T1000 (cell line): ENCODE data around the gene MGAT5B.
"Not testable (repeated sequence)": the region's sequence is repeated elsewhere in the genome, so short reads cannot be mapped to it uniquely, and the experiment has no call there.

Experiments
- DNase-seq: peaks from one replicate; lab custom pipeline; 2025; ENCODE audit warnings: mixed read lengths; lab: John Stamatoyannopoulos, UW

MGAT5B gene

DNA sequence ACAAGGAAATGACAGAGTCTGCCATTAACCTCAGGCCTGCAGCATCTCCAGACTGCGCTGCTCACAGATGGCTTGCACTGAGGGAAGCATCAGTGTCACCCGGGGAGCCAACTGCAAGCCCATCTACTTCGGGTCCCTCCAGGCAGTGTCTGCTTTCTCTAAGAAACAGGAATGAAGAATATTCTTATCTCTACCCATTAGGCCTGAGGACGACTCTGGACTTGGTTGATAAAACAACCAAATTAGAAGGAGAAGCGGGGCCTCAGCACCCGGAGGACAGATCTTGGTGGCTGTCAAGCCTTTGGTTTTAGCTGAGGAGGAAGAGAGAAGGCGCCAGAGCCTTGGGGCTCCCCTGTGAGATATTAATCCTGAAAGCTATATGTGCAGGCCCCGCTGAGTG, 19.5 kb upstream of the MGAT5B start:
- no peak for DNase-seq

DNA sequence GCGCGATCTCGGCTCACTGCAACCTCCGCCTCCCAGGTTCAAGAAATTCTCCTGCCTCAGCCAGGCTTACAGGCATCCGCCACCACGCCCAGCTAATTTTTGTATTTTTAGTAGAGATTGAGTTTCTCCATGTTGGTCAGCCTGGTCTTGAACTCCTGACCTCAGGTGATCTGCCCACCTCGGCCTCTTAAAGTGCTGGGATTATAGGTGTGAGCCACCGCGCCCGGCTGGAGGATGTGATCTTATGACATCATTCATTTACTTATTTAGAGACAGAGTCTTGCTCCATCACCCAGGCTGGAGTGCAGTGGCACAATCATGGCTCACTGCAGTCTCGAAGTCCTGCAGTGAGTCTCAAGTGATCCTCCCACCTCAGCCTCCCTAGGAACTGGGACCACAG, 19.0 kb upstream of the MGAT5B start:
- not testable (repeated sequence) for DNase-seq

DNA sequence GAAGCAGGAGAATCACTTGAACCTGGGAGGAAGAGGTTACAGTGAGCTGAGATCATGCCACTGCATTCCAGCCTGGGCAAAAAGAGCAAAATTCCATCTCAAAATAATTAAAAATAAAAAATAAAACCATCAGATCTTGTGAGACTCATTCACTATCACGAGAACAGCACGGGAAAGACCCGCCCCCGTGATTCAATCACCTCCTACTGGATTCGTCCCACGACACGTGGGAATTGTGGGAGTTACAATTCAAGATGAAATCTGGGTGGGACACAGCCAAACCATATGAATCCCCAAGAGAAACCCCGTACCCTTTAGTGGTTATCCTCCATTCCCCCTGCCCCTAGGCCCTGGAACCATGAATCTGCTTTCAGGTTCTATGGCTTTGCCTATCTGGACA, 15.4 kb upstream of the MGAT5B start:
- no peak for DNase-seq

DNA sequence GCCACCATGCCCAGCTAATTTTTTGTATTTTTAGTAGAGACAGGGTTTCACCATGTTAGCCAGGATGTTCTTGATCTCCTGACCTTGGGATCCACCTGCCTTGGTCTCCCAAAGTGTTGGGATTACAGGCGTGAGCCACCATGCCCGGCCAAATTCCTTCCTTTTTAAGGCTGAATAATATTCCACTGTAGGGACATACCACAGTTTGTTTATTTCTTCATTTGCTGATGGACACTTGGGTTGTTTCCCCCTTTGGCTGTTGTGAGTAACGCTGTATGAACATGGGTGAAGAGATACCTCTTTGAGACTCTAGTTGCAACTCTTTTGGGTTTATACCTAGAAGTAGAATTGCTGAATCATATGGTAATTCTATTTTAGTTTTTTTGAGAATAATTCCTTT, 13.1 kb upstream of the MGAT5B start:
- no peak for DNase-seq

DNA sequence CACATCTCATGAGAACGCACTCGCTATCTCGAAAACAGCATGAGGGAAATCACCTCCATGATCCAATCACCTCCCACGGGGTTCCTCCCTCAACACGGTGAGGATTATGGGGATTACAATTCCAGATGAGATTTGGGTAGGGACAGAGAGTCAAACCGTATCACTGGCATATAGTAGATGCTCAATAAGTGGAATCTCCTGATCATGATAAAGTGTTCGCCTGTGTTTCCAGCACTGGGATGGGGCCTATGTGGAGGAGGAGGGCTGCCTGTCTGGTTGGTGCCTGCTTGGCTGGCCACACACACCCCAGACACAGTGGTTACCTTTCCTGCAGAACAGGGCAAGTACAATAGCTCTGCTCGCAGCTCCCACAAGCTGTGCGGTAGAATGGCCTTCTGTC, 6.1 kb upstream of the MGAT5B start:
- no peak for DNase-seq

DNA sequence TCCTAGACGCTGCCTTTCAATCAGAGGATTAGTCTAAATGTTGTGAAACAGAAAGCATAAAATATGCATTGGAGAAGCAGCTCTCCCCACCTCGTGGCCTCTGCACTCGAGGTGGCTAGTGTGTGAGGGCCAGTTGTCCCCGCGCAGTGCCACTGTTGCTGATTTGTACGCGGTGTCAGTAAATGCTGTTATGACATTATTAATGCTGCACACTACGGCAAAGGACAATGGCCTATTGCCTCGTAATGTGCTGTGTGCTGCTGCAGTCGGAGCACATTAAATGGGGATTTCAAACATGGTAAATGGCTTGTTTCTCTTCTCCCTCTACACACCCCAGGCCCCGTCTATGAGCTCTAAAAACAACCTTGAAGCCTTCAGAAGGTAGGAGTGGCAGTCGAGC, 5.7 kb upstream of the MGAT5B start:
- DNase-seq, result no peak

DNA sequence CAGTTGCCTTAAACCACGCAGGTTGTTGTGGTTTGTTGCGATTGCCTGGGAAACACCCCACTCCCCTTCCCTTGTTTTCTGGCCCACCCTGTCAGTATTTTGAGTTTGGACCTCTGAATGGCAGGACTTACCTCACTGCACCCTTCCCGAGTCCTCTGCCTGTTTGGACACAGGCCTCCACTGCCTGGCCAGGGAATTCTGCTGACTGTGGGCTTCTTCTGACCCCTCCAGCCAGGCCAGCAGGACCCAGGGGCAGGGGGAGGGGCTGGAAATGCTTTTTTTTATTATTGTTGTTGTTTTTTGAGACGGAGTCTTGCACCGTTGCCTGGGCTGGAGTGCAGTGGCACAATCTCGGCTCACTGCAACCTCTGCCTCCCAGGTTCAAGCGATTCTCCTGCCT, 4.2 kb upstream of the MGAT5B start:
- no peak for DNase-seq

DNA sequence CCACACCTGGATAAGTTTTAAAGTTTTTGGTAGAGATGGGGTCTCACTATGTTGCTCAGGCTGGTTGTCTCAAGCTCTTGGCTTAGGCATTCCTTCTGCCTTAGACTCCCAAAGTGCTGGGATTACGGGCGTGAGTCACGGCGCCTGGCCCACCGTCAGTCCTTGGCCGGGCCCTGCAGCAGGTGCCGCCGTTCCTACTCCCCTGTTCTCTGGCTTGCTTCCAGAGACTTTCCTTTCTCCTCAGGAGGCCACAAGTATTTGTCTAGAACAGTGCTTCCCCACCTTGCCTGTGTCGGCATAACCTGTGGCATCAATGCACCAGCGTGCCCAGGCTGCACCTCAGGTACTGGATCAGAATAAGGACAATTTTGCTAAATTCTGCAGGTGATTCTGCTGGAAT, 3.0 kb upstream of the MGAT5B start:
- DNase-seq, result no peak

DNA sequence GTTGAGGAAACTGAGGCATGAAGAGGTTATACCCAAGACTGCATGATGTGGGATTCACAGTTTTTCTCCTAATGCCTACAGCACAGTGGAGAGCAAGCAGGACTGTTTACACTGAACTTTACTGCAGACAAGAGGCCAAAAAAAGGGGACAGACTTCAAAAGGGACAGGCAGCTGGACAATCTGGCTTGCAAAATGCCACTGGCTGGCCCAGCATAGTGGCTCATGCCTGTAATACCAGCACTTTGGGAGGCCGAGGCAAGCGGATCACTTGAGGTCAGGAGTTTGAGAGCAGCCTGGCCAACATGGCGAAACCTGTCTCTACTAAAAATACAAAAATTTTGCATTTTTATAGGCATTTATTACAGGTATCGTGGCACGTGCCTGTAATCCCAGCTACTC, 2.0 kb upstream of the MGAT5B start:
- no peak for DNase-seq

DNA sequence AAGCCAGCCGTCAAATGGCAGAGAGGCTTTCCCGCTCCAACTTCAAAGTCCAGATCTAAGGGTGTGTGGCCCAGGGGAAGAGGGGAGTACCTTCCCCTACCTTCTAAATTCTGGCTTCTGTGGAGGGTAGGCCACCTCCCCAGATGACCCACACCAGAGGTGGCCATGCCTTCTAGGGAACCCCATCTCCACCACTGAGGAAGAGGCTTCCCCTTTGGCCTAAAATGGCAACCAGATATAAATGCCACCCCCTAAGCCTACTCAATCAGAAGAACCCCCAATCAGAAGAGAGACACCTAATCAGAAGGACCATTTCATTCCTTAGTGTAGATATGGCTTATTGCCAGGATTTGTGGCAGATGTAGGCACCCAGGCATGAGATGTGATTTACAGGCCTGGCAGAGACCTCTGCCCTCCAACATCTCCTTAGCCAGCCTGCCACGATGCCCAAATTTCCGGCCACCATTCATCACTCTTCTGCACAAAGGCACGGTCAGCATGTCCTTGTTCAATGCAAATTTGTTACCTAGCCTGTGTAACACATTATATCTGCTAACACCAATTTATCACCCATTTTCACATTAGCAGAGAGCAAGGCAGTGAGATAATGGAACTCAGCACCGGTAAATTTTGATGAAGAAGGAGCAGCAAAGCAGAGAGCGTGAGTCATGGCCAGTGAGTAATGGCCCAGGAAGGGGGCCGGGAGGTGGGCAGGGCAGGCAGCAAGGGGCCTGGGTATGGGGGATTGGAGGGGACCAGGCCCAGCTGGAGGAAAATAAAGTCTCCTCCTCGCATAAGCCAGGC, 1.2 kb upstream of the MGAT5B start:
- DNase-seq, result peak; percentile 68

DNA sequence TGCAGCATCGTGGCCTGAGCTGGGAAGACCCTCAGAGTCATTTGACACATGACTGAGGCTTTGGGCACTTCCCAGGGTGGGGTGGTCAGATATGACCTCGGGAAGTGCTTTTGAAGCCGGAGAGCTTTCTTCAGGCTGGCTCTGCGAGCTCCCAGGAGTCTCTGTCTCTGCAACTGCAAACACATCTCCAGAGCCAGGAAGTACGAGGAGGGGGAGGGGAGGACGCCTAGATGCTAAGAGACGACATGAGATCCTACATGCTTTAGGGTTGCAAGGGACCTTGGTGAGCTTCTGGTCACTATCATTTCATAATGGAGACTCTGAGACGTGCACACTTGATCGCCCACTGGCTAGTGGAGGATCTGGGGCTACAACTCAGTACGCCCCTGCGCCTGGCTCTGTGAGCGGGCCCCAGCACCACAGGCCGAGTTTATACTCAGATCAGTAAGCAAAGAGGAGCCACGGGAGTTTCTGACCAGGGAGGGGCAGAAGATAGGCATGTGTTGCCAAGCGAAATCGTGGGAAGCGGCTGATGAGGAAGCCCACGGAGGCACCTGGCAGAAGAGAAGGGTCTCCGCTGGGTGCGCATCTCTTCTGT, 527 bp upstream of the MGAT5B start:
- DNase-seq, result peak; percentile 68

DNA sequence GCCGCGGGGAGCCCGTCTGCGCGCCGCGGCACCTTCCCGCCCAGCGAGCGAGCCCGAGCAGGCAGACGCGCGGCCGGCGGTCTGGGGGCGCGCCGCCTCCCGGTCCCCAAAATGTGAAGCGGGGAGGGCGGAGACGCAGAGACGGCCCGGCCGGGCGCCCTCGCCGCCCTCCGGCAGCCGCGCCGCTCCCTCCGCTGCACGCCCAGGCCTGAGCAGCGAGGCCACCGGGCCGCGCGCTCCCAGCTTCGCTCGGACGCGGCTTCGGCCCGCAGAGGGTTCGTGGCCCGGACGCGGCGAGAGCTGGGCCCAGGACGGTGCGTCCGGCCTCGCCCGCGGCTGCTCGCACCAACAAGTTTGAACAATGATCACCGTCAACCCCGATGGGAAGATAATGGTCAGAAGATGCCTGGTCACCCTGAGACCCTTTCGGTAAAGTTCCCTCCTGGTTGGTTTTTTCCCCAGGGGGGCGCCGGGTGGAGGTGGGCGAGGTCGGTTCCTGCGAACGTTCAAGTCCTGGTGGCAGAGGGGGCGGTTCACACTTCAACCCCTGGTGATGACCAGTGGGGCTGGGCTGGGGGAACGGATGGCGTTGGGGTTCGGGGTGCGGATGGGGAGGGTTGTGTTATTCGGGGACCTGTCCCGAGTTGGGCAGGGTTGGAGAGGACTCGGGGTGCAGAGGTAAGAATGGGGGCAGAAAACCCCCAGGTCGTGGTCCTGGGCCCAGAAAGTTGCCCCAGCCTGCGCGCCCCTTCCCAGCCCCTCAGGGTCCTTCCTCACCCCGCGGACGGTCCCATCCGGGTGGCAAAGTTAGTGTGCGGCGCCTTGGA, 678 bp downstream of the MGAT5B start:
- DNase-seq, result no peak

DNA sequence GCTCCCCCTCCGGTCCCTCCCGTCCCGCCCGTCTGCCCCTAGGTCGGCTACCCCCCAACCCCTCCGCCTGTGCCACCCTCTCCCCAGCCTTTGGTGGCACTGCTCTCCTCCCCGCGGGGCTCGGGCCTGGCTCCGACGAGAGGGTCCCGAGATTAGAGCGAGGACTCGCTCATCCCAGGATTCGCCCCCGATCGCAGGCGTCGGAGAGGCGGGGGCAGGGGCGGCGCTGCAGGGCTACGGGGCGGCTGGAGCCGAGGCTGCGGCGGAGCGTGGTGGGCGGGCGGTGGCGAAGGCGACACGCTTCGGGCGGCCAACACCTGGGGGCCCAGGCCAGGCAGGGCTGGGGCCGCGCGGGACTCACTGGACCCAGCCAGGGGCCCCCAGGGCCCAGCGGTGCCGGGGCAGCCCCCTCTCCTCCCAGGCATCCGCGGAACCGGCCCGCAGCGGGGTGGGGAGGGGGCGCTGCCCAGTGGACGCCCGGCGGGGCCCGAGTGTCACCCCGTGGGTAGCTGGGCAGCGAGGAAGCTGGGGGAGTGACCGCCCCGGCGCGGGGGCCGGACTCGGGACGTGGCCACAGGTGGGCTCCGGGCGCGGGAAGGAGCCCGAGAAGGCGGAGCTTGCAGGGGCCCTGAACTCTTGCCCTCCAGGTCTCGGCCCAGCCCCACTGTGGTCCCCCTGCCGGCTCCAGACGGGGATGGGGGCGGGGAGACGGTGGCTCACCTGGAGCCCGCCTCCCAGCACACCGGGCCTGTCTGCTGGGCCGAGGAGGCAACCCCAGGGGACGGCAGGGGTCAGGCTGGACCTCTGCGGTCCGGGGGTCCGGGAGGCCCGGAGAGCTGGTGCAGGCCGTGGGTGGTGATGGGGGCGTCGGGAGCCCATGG, 1.5 kb downstream of the MGAT5B start:
- no peak for DNase-seq

DNA sequence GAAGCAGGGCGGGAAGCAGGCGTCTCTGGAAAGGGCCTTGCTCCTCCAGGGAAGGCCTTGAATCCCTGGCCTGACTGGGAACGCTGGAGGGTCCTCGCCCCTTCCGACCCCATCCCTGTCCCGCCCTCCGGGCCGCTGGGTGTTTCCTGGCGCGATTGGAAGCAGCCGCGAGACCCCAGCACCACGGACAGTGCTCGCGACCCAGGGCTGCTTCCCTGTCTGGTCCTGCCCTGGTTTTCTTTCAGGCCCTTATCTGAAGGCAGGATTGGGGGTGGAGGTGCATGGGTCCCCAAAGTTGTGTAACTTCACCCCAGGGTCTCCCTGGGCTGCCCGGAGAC, 2.1 kb downstream of the MGAT5B start:
- no peak for DNase-seq

DNA sequence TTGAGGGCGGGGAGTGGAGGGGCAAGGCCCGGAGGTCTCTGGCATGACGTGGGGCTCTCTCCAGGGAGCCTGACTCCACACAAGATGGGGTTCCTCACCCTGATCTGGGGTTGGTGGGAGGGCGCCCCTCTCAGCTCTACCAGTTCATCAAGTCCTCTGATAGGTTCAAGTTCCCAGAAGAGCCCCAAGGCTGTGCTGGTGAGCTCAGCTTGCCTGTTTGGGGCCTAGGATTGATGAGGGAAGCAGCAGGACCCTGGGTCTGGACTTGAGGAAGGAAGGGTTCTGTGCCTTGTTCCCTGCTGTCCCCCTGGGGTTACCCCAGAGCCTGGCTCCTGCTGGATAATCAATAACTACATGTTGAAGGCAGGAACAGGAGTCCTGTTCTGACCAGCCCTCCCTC, 3.5 kb downstream of the MGAT5B start:
- DNase-seq, result no peak

DNA sequence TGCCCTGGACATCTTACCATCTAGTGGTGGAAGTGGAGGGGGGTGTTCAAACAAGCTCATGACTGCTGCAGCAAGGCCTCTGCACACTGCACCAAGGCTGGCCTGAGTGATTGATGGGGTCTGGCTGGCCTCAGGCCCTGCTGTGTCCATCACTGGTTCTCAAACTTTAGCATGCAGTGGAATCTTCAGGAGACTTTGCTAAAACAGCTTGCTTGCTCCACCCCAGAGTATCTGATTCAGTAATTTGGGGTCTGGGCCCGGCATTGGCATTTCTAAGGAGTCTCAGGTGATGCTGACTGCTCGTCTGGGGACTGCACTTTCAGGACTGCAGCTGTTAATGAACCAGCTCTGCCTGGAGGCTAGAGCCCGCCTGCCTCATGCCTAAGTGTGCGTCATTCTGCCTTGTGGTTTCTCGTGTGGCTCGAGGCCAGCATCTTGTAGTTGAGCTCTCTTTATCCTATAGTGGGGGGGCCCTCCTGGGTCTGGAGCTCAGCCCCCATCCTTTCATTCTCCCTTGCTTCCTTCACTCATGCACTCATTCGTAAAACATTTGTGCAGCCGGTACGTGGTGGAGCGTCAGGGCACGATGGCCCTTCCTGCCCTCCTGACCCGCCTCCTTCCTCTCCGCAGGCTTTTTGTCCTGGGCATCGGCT, 4.1 kb downstream of the MGAT5B start:
- DNase-seq, result peak; percentile 93

DNA sequence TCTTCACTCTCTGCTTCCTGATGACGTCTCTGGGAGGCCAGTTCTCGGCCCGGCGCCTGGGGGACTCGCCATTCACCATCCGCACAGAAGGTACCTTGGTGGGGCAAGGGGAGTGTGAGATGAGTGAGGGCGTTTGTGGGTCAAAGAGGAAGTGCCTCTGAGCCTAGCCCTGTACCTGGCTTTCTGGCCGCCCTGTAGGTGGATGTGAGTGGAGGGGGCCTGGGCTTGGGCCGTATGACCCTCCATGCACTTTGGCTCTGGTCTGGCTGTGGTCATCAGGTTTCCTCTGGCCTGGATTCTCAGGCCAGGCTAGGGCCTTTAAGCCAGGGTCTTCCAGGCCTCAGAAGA, 4.6 kb downstream of the MGAT5B start:
- DNase-seq, result no peak

DNA sequence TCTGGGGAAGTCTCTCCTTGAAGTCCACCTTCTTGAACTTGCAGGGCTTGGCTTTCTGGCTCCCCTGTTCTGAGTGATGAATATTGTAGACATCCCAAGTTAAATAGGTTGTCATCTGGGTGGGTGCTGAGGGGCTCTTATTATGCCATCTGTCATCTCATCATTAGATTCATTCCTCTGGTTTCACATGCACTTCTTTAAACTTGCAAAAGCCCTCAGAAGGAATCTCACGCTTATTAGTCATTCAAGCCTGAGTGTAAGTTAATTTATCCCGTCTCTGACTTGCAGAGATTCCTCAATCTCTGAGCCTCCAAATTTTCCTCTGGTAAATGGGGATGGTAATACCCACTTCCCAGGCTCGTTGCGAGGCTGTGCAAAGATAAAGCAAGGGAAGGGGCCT, 5.7 kb downstream of the MGAT5B start:
- no peak for DNase-seq

DNA sequence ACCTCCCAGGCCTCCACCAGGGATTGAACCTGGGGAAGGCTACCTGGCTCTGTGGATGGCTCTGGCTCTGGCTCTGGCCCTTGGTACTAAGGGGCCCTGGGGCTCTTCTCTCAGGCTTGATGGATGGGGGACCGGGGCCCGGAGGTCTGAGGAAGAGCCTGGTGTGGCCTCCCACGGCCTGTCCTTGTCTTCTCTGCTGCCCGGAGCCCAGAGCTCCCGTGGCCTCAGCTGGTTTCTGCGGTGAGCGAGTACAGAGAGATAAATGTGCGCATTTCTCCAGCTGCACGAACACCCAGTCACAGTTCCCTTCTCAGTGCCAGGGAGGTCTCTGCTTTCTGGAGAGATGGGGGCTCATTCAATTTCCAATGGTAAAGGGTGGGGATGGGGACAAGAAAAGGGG, 9.2 kb downstream of the MGAT5B start:
- no peak for DNase-seq

DNA sequence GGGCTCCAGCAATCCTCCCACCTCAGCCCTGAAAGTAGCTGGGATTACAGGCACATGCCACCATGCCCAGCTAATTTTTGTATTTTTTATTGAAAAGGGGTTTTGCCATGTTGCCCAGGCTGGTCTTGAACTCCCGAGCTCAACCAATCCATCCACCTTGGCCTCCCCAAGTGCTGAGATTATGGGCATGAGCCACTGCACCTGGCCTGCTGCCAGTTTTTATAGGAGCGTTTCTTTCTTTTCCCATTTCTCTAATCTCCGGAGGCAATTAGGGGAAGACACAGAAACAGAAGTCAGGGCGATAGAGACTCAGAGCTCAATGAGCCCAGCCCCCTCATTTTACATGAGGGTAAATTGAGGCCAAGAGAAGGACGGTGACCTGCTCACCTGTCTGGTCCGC, 10.4 kb downstream of the MGAT5B start:
- DNase-seq, result no peak

DNA sequence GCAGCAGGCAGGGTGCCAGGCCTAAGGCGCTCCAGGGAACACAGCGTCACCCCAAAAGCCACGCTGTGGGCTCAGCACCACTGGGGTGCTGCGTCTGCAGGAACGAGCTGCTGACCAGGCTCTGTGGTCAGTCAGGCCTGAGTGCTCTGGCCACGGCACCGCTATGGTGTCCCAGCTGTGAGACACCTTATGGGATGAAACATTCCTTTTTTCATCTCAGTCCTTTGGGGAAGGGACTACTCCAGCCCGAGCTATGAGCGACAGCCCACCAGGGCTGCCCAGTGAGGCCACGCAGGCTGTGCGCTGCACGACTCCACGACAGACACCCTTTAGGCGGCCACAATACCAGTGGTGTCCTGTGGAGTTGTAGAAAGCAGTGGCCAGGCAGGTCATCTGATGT, 11.1 kb downstream of the MGAT5B start:
- no peak for DNase-seq

DNA sequence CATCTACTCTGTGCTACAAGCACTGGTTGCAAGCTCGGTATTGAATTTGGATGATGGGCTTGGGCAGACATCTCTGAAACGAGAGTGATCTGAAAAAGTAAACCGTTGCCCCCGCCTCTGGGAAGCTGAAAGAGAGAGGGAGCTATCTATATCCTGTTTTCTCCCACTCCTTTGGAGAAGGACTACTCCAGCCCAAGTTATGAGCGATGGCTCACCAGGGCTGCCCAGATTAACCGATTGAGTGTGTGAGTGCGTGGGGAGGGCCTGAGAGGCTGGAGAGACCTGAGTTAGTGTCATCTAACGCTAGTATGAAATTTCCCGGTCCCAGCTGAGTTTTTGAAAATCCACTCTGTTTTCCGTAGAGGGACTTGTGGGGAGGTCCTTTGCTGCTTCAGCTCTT, 11.5 kb downstream of the MGAT5B start:
- no peak for DNase-seq
